Measurements from ENCODE around the gene GPX4.
A peak's percentile ranks its signal among the peaks of the same experiment; 100 is the strongest.

GPX4 gene

GRCh38 chr19:1065606-1066109, 38.1 kb upstream of the GPX4 start:
- DNase-seq (ENCODE audit: low spot score): no peak
- Histone ChIP-seq H3K27ac (no peak overlapping the region), H3K4me3 (no peak overlapping the region)
- TF ChIP-seq CTCF (IDR thresholded peaks at IDR 0.05): no peak

- Histone ChIP-seq H3K4me3 (peak overlapping the region; percentile 69), H3K27ac (no peak overlapping the region)
- TF ChIP-seq CTCF (IDR thresholded peaks at IDR 0.05): no peak
- DNase-seq (ENCODE audit: low spot score): no peak
Measured at GRCh38 chr19:1066251-1066747, 37.5 kb upstream of the GPX4 start.

GRCh38 chr19:1066748-1067340, 37.0 kb upstream of the GPX4 start, which contains the start of gene ARHGAP45:
Gene ARHGAP45, plus strand, starts transcription at chr19:1067167. Its CDS starts 239 bp downstream, at chr19:1067406.
- Histone ChIP-seq H3K27ac (peak within 1 kb of the TSS; percentile 21 to 78), H3K4me3 (peak within 1 kb of the TSS; percentile 69)
- no peak for TF ChIP-seq CTCF (IDR thresholded peaks at IDR 0.05)
- no peak for DNase-seq (ENCODE audit: low spot score)

- Histone ChIP-seq H3K4me3 (peak overlapping the region; percentile 69), H3K27ac (peak overlapping the region; percentile 21 to 78)
- no peak for TF ChIP-seq CTCF (IDR thresholded peaks at IDR 0.05)
- DNase-seq (ENCODE audit: low spot score): no peak
Measured at GRCh38 chr19:1067341-1067957, 36.3 kb upstream of the GPX4 start.

GRCh38 chr19:1068009-1069001, 35.5 kb upstream of the GPX4 start:
- DNase-seq (ENCODE audit: low spot score): no peak
- peak overlapping the region; percentile 69 for H3K4me3 ChIP-seq
- peak overlapping the region in 1 of 2 donors; percentile 78 for H3K27ac ChIP-seq
- no peak for TF ChIP-seq CTCF (IDR thresholded peaks at IDR 0.05)

- no peak for TF ChIP-seq CTCF (IDR thresholded peaks at IDR 0.05)
- Histone ChIP-seq H3K27ac (peak overlapping the region in 1 of 2 donors; percentile 78), H3K4me3 (peak overlapping the region; percentile 69)
- DNase-seq (ENCODE audit: low spot score): no peak
Measured at GRCh38 chr19:1069009-1069779, 34.6 kb upstream of the GPX4 start.
